ENCODE results near the gene SCUBE1. TPM values are rescaled to one million over a fixed set of nuclear protein-coding genes. Genes with fewer than 3 reads are reported as not detected.

The SCUBE1 gene
- total RNA-seq, 4 donors from 2014 or later = 0.68 to 6.4 (median 1.7) TPM

DNA sequence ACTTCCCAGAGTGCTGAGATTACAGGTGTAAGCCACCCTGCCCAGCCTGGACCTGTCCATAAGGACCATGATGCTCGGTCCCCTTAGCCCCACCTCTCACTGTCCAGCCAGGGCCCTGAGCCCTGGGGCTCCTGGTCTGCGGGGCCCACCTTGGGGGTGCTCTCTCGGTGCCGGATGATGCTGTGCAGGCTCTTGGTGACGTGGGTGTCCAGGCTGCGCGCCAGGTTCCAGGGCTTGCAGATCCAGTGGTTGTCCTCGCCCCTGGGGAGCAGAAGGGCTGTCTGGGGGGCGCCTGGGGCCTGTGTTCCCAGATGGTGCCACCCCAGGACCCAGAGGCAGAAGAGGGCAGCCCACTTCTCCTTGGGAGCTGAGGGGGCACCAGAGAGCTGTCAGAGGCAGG is 169.6 kb downstream of the SCUBE1 start:
- WGBS, 2 donors (ENCODE audit: low coverage in 1 of 2) = 96% methylated on average over 5 of the region's 9 CpGs; no CpG with 5 or more reads in 1 of the 2 donors
- intact Hi-C loops (cut with DNase I; ENCODE audit: low total_unique reads) = no loop called here
- TF ChIP-seq EP300 (IDR thresholded peaks at IDR 0.05; ENCODE audit: low read depth) = no peak
- TF ChIP-seq POLR2AphosphoS5 (IDR thresholded peaks at IDR 0.05) = no peak
- Histone ChIP-seq H3K4me1 (peaks cover 0 to 16% (median 13%) of the 10 kb centered on the region in 4 donors), H3K4me3 (no peak overlapping the region), H3K9me3 (no peaks in the 10 kb centered on the region), H3K27me3 (no peaks in the 10 kb centered on the region), H3K27ac (no peak overlapping the region), H3K36me3 (peaks cover 0 to 14% (median 3%) of the 10 kb centered on the region in 4 donors)
- in situ Hi-C loops (cut with MboI; ENCODE audit: low pct_ligation_motif_present in 1 of 4, low pct_unique_long_range_greater_than_20kb in 1 of 4, low sequenced_read_pairs in 3 of 4) = no loop called here
- no peak for DNase-seq

GRCh38 chr22:43172191-43172590 is 171.0 kb downstream of the SCUBE1 start:
- no peak for DNase-seq
- peak overlapping the region; percentile 81 to 91 (median 87) for H3K27ac ChIP-seq

DNA sequence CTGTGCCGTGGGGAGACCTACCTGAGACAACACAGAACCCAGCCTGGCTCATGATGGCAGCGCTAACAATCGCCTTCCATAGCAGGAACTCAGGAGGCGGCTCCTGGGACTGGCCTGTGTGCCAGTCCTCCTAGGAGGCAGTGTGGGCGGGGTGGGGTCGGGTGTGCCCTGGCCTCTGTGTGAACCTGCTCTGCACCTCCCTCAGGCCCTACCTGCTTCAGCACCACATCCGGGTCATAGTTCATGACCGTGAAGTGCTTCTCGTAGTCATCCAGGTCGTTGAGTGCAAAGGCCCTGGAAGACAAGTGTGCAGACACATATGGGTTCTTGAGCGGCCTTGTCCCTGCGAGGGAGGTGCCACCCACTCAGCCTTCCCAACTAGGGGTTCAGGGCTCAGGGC is 171.6 kb downstream of the SCUBE1 start:
- intact Hi-C loops (cut with DNase I; ENCODE audit: low total_unique reads) (no loop called here), in situ Hi-C loops (cut with MboI; ENCODE audit: low pct_ligation_motif_present in 1 of 4, low pct_unique_long_range_greater_than_20kb in 1 of 4, low sequenced_read_pairs in 3 of 4) (no loop called here)
- Histone ChIP-seq H3K4me3 (peak overlapping the region in 3 of 4 donors; percentile 14 to 43 (median 28)), H3K27ac (peak overlapping the region; percentile 81 to 91 (median 87)), H3K4me1 (peaks cover 0 to 16% (median 13%) of the 10 kb centered on the region in 4 donors), H3K9me3 (no peaks in the 10 kb centered on the region), H3K36me3 (peaks cover 0 to 14% (median 2%) of the 10 kb centered on the region in 4 donors), H3K27me3 (no peaks in the 10 kb centered on the region)
- TF ChIP-seq EP300 (IDR thresholded peaks at IDR 0.05; ENCODE audit: low read depth) = no peak
- TF ChIP-seq POLR2AphosphoS5 (IDR thresholded peaks at IDR 0.05) = peak in 2 of 3 donors; percentile 45 to 67
- TF ChIP-seq CTCF (IDR thresholded peaks at IDR 0.05) = no peak
- peak; percentile 79 for TF ChIP-seq POLR2A (IDR thresholded peaks at IDR 0.05)
- DNase-seq = peak; percentile 86
- 41 to 80% methylated on average over 1 to 9 of the region's 12 CpGs for WGBS, 2 donors (ENCODE audit: low coverage in 1 of 2)

More at GRCh38 chr22:43172191-43172590, 171.0 kb downstream of the SCUBE1 start:
- Histone ChIP-seq H3K27me3 (no peaks in the 10 kb centered on the region), H3K4me1 (peaks cover 0 to 16% (median 13%) of the 10 kb centered on the region in 4 donors), H3K36me3 (peaks cover 0 to 14% (median 2%) of the 10 kb centered on the region in 4 donors), H3K9me3 (no peaks in the 10 kb centered on the region), H3K4me3 (no peak overlapping the region)
- TF ChIP-seq CTCF (IDR thresholded peaks at IDR 0.05) (no peak), EP300 (IDR thresholded peaks at IDR 0.05; ENCODE audit: low read depth) (no peak), POLR2A (IDR thresholded peaks at IDR 0.05) (no peak), POLR2AphosphoS5 (IDR thresholded peaks at IDR 0.05) (no peak)
- in situ Hi-C loops (cut with MboI; ENCODE audit: low pct_ligation_motif_present in 1 of 4, low pct_unique_long_range_greater_than_20kb in 1 of 4, low sequenced_read_pairs in 3 of 4) (no loop called here), intact Hi-C loops (cut with DNase I; ENCODE audit: low total_unique reads) (no loop called here)
- WGBS, 2 donors (ENCODE audit: low coverage in 1 of 2) = 93% methylated on average over 19 of the region's 19 CpGs; no CpG with 5 or more reads in 1 of the 2 donors

DNA sequence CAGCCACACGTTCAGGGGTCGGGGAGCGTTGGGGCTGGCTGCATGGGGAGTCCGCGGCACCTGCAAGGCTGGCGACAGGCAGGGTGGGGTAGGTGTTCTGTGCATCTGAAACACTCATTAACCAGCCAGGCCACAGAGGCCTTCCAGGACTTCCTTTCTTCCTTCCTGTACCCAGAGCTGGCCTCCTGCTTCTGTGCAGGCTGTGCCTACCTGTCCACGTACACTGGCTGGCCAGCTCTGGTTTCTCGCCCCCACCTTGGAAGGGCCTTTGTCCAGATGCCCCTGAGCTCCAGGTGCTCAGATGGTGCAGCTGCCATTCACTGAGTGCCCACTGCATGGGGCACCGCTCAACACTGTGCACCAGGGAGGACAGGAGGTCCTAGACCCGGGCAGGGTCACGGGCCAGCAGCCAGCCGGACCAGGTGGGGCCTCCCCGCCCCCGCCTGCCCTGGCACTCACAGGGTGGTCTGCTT is 172.1 kb downstream of the SCUBE1 start:
- H3K9me3 ChIP-seq = no peaks in the 10 kb centered on the region
- WGBS, 2 donors (ENCODE audit: low coverage in 1 of 2) = 56 to 68% methylated on average over 7 to 9 of the region's 14 CpGs
- in situ Hi-C loops (cut with MboI; ENCODE audit: low pct_ligation_motif_present in 1 of 4, low pct_unique_long_range_greater_than_20kb in 1 of 4, low sequenced_read_pairs in 3 of 4) = no loop called here
- H3K27ac ChIP-seq = peak overlapping the region; percentile 81 to 91 (median 87)
- peaks cover 0 to 16% (median 13%) of the 10 kb centered on the region in 4 donors for H3K4me1 ChIP-seq
- intact Hi-C loops (cut with DNase I; ENCODE audit: low total_unique reads) = no loop called here
- peak overlapping the region in 3 of 4 donors; percentile 14 to 43 (median 28) for H3K4me3 ChIP-seq
- TF ChIP-seq CTCF (IDR thresholded peaks at IDR 0.05) (peak in 2 of 5 experiments; percentile 14 to 26), EP300 (IDR thresholded peaks at IDR 0.05; ENCODE audit: low read depth) (no peak)
- H3K27me3 ChIP-seq = no peaks in the 10 kb centered on the region
- peak; percentile 67 for DNase-seq
- H3K36me3 ChIP-seq = peaks cover 0 to 14% (median 2%) of the 10 kb centered on the region in 4 donors
